Measurements from ENCODE around the gene STX11.

STX11 gene

GRCh38 chr6:144153260-144153659 lies 2.9 kb downstream of the STX11 start:
- Histone ChIP-seq H3K4me3 (ENCODE audit: insufficient read depth, low read length, poor library complexity, severe bottlenecking) (no peak overlapping the region), H3K36me3 (ENCODE audit: low read length) (no peaks in the 10 kb centered on the region), H3K27me3 (ENCODE audit: low read length) (no peaks in the 10 kb centered on the region), H3K9me2 (replicated peaks; ENCODE audit: insufficient read depth, low read length) (no peaks in the 10 kb centered on the region), H3F3A (ENCODE audit: insufficient read depth) (no peaks in the 10 kb centered on the region), H3K27ac (ENCODE audit: low read depth, low read length) (no peak overlapping the region), H3K4me2 (ENCODE audit: low read depth, low read length, poor library complexity, severe bottlenecking) (no peak overlapping the region), H4K20me1 (ENCODE audit: low read depth, low read length) (no peaks in the 10 kb centered on the region), H3K9me3 (ENCODE audit: insufficient read depth, low read length) (no peaks in the 10 kb centered on the region), H3K79me2 (ENCODE audit: insufficient read depth, low read length) (no peaks in the 10 kb centered on the region), H3K9ac (ENCODE audit: low read length) (no peak overlapping the region), H2AFZ (ENCODE audit: low read depth, low read length, severe bottlenecking) (no peak overlapping the region)
- no peak for TF ChIP-seq CTCF (IDR thresholded peaks at IDR 0.05; ENCODE audit: insufficient read depth, low read length, poor library complexity, severe bottlenecking)
- TF ChIP-seq EZH2phosphoT487 (conservative IDR thresholded peaks at IDR 0.05; ENCODE audit: low read length) = no peak

- TF ChIP-seq CTCF (IDR thresholded peaks at IDR 0.05; ENCODE audit: insufficient read depth, low read length, poor library complexity, severe bottlenecking) (no peak), EZH2phosphoT487 (conservative IDR thresholded peaks at IDR 0.05; ENCODE audit: low read length) (no peak)
- no peak overlapping the region for H3K4me3 ChIP-seq (ENCODE audit: insufficient read depth, low read length, poor library complexity, severe bottlenecking)
- no peak overlapping the region for H3K27ac ChIP-seq (ENCODE audit: low read depth, low read length)
- no peaks in the 10 kb centered on the region for H3F3A ChIP-seq (ENCODE audit: insufficient read depth)
- H3K36me3 ChIP-seq (ENCODE audit: low read length) = no peaks in the 10 kb centered on the region
- no peaks in the 10 kb centered on the region for H3K9me3 ChIP-seq (ENCODE audit: insufficient read depth, low read length)
- no peak overlapping the region for H3K4me2 ChIP-seq (ENCODE audit: low read depth, low read length, poor library complexity, severe bottlenecking)
- H3K27me3 ChIP-seq (ENCODE audit: low read length) = no peaks in the 10 kb centered on the region
- H2AFZ ChIP-seq (ENCODE audit: low read depth, low read length, severe bottlenecking) = no peak overlapping the region
- H3K79me2 ChIP-seq (ENCODE audit: insufficient read depth, low read length) = no peaks in the 10 kb centered on the region
- no peaks in the 10 kb centered on the region for H3K9me2 ChIP-seq (replicated peaks; ENCODE audit: insufficient read depth, low read length)
- no peak overlapping the region for H3K9ac ChIP-seq (ENCODE audit: low read length)
- no peaks in the 10 kb centered on the region for H4K20me1 ChIP-seq (ENCODE audit: low read depth, low read length)
Measured at GRCh38 chr6:144153971-144154370, 3.7 kb downstream of the STX11 start.

GRCh38 chr6:144155529-144155928 lies 5.2 kb downstream of the STX11 start:
- Histone ChIP-seq H3K27me3 (ENCODE audit: low read length) (no peaks in the 10 kb centered on the region), H3K9ac (ENCODE audit: low read length) (no peak overlapping the region), H3K36me3 (ENCODE audit: low read length) (no peaks in the 10 kb centered on the region), H3K9me2 (replicated peaks; ENCODE audit: insufficient read depth, low read length) (no peaks in the 10 kb centered on the region), H3K27ac (ENCODE audit: low read depth, low read length) (no peak overlapping the region), H3K4me3 (ENCODE audit: insufficient read depth, low read length, poor library complexity, severe bottlenecking) (no peak overlapping the region), H3F3A (ENCODE audit: insufficient read depth) (no peaks in the 10 kb centered on the region), H2AFZ (ENCODE audit: low read depth, low read length, severe bottlenecking) (no peak overlapping the region), H3K9me3 (ENCODE audit: insufficient read depth, low read length) (no peaks in the 10 kb centered on the region), H3K79me2 (ENCODE audit: insufficient read depth, low read length) (no peaks in the 10 kb centered on the region), H4K20me1 (ENCODE audit: low read depth, low read length) (no peaks in the 10 kb centered on the region), H3K4me2 (ENCODE audit: low read depth, low read length, poor library complexity, severe bottlenecking) (no peak overlapping the region)
- no peak for TF ChIP-seq EZH2phosphoT487 (conservative IDR thresholded peaks at IDR 0.05; ENCODE audit: low read length)
- no peak for TF ChIP-seq CTCF (IDR thresholded peaks at IDR 0.05; ENCODE audit: insufficient read depth, low read length, poor library complexity, severe bottlenecking)

Measured in SU-DHL-6 (cell line).